H9 (cell line): Measurements from ENCODE around the gene HECW1. TPM values are rescaled to one million over a fixed set of nuclear protein-coding genes. Genes with fewer than 3 reads are reported as not detected.

Source experiments
- DNase-seq: peaks from one replicate; pipeline ENCODE4 v3.0.0-alpha.2; 2017
- H2AFZ ChIP-seq: one replicate; pipeline ENCODE4 v1.6.1; 2013; ENCODE audit warnings: mild to moderate bottlenecking, low read length, control low read depth, moderate library complexity
- H2AK5ac ChIP-seq: 2 replicates; pipeline ENCODE4 v1.6.1; 2013; ENCODE audit warnings: low read length, control low read depth, mixed read lengths; ENCODE audit not compliant: insufficient read length
- H2BK120ac ChIP-seq: one replicate; pipeline ENCODE4 v1.6.1; 2013; ENCODE audit warnings: low read depth, mild to moderate bottlenecking, low read length, control low read depth, inconsistent platforms; ENCODE audit not compliant: poor library complexity, severe bottlenecking
- H2BK12ac ChIP-seq: 2 replicates; pipeline ENCODE4 v1.6.1; 2013; ENCODE audit warnings: low read length, control low read depth, mixed read lengths, low read depth; ENCODE audit not compliant: insufficient read length
- H2BK15ac ChIP-seq: 2 replicates; pipeline ENCODE4 v1.6.1; 2013; ENCODE audit warnings: low read depth, low read length, control low read depth
- H2BK20ac ChIP-seq: one replicate; pipeline ENCODE4 v1.6.1; 2013; ENCODE audit warnings: low read depth, mild to moderate bottlenecking, low read length, control low read depth, inconsistent platforms; ENCODE audit not compliant: poor library complexity, severe bottlenecking
- H2BK5ac ChIP-seq: 2 replicates; pipeline ENCODE4 v1.6.1; 2013; ENCODE audit warnings: low read length, control low read depth, mixed read lengths; ENCODE audit not compliant: insufficient read length
- H3K14ac ChIP-seq: 2 replicates; pipeline ENCODE4 v1.6.1; 2013; ENCODE audit warnings: low read length, control low read depth; ENCODE audit not compliant: insufficient read depth
- H3K18ac ChIP-seq: 2 replicates; pipeline ENCODE4 v1.6.1; 2013; ENCODE audit warnings: low read depth, mild to moderate bottlenecking, mixed read lengths, low read length, control low read depth; ENCODE audit not compliant: insufficient read length
- H3K23ac ChIP-seq: 2 replicates; pipeline ENCODE4 v1.6.1; 2013; ENCODE audit warnings: low read length, control low read depth, mixed read lengths, low read depth; ENCODE audit not compliant: insufficient read length
- H3K23me2 ChIP-seq: 2 replicates; pipeline ENCODE4 v1.6.1; 2013; ENCODE audit warnings: low read depth, mild to moderate bottlenecking, mixed read lengths, low read length, control low read depth; ENCODE audit not compliant: insufficient read length, poor library complexity, severe bottlenecking
- H3K27ac ChIP-seq: 2 replicates; pipeline ENCODE4 v1.5.1; 2013; ENCODE audit warnings: low read length, control low read depth, mixed read lengths, low read depth; ENCODE audit not compliant: insufficient read length
- H3K27me3 ChIP-seq: 2 replicates; pipeline ENCODE4 v1.6.1; 2013; ENCODE audit warnings: low read length, control low read depth, inconsistent platforms; ENCODE audit not compliant: insufficient read depth
- H3K4ac ChIP-seq: 2 replicates; pipeline ENCODE4 v1.6.1; 2013; ENCODE audit warnings: low read depth, mild to moderate bottlenecking, control low read depth, inconsistent platforms, low read length, moderate library complexity
- H3K4me1 ChIP-seq: 2 replicates; pipeline ENCODE4 v1.6.1; 2013; ENCODE audit warnings: low read length, control low read depth, inconsistent platforms; ENCODE audit not compliant: insufficient read depth
- H3K4me2 ChIP-seq: 2 replicates; pipeline ENCODE4 v1.6.1; 2013; ENCODE audit warnings: low read length, control low read depth, mixed read lengths; ENCODE audit not compliant: insufficient read length, insufficient read depth
- H3K56ac ChIP-seq: 2 replicates; pipeline ENCODE4 v1.6.1; 2013; ENCODE audit warnings: low read depth, mild to moderate bottlenecking, mixed read lengths, low read length, control low read depth; ENCODE audit not compliant: insufficient read length
- H3K79me1 ChIP-seq: 2 replicates; pipeline ENCODE4 v1.6.1; 2013; ENCODE audit warnings: low read depth, mild to moderate bottlenecking, moderate library complexity, low read length, control low read depth, inconsistent platforms; ENCODE audit not compliant: insufficient read depth, poor library complexity, severe bottlenecking
- H3K79me2 ChIP-seq: 2 replicates; pipeline ENCODE4 v1.6.1; 2013; ENCODE audit warnings: low read length, control low read depth, inconsistent platforms; ENCODE audit not compliant: insufficient read depth
- H3K9ac ChIP-seq: 2 replicates; pipeline ENCODE4 v1.6.1; 2013; ENCODE audit warnings: low read length, control low read depth, mixed read lengths; ENCODE audit not compliant: insufficient read length; ENCODE audit errors: extremely low read depth
- H3K9me3 ChIP-seq: one replicate; pipeline ENCODE4 v1.6.1; 2013; ENCODE audit warnings: low read depth, low read length, inconsistent platforms; ENCODE audit not compliant: control insufficient read depth
- H3T11ph ChIP-seq: one replicate; pipeline ENCODE4 v1.6.1; 2013; ENCODE audit warnings: mild to moderate bottlenecking, low read length, control low read depth, inconsistent platforms
- H4K20me1 ChIP-seq: one replicate; pipeline ENCODE4 v1.6.1; 2013; ENCODE audit not compliant: control insufficient read depth, insufficient read length, insufficient read depth
- H4K5ac ChIP-seq: 2 replicates; pipeline ENCODE4 v1.6.1; 2013; ENCODE audit warnings: low read depth, mild to moderate bottlenecking, mixed read lengths, low read length, control low read depth; ENCODE audit not compliant: insufficient read length
- H4K8ac ChIP-seq: replicated peaks from 2 replicates; pipeline ENCODE4 v1.6.1; 2013; ENCODE audit warnings: low read length, control low read depth, mixed read lengths, low read depth; ENCODE audit not compliant: insufficient read length
- H4K91ac ChIP-seq: 2 replicates; pipeline ENCODE4 v1.6.1; 2013; ENCODE audit warnings: low read depth, mild to moderate bottlenecking, moderate library complexity, mixed read lengths, low read length, control low read depth; ENCODE audit not compliant: insufficient read length
- H3K27ac Mint-ChIP-seq, 3 experiments: 2 replicates in 2 of 3; 3 replicates in 1 of 3; pipeline ENCODE4 v1.8.0; 2020 to 2021; ENCODE audit warnings: mixed read lengths in 3 of 3, mild to moderate bottlenecking in 1 of 3, moderate library complexity in 1 of 3
- H3K27me3 Mint-ChIP-seq: 2 replicates; pipeline ENCODE4 v1.8.0; 2021; ENCODE audit warnings: low read depth, mild to moderate bottlenecking, moderate library complexity, mixed read lengths
- H3K36me3 Mint-ChIP-seq, 3 experiments: 2 replicates in 2 of 3; 3 replicates in 1 of 3; pipeline ENCODE4 v1.8.0; 2020 to 2021; ENCODE audit warnings: low read depth in 3 of 3, mixed read lengths in 3 of 3; ENCODE audit not compliant: insufficient read depth in 1 of 3
- H3K4me1 Mint-ChIP-seq, 2 experiments: 2 replicates each; pipeline ENCODE4 v1.8.0; 2020; ENCODE audit warnings: mixed read lengths in 2 of 2
- H3K4me3 Mint-ChIP-seq, 2 experiments: 2 replicates in 1 of 2; 3 replicates in 1 of 2; pipeline ENCODE4 v1.8.0; 2020 to 2021; ENCODE audit warnings: mild to moderate bottlenecking in 2 of 2, mixed read lengths in 2 of 2, moderate library complexity in 1 of 2
- H3K9me3 Mint-ChIP-seq, 2 experiments: 2 replicates in 1 of 2; 3 replicates in 1 of 2; pipeline ENCODE4 v1.8.0; 2020; ENCODE audit warnings: mild to moderate bottlenecking in 2 of 2, mixed read lengths in 2 of 2, moderate library complexity in 1 of 2
- CTCF ChIP-seq: fragments of 200-600 bp; sonication (generic); conservative IDR thresholded peaks from 3 replicates; pipeline ENCODE4 v1.8.0; 2021; ENCODE audit warnings: antibody characterized with exemption, mild to moderate bottlenecking
- WGBS: extraction: QIAGEN DNeasy Blood & Tissue Kit; methylation state at CpG from one replicate; pipeline ENCODE4 v1.1.7; 2013; ENCODE audit warnings: missing lambda C conversion rate, low lambda C conversion rate, mixed read lengths; ENCODE audit not compliant: insufficient read length; ENCODE audit errors: extremely low coverage; 5-methylcytosine and 5-hydroxymethylcytosine counted together
- total RNA-seq: library from RNA; stranded (reverse); gene quantifications from 2 replicates; pipeline ENCODE4 v1.2.1, GENCODE V29; 2021

Gene HECW1
- total RNA-seq, 1 experiment from 2014 or later, result 5.0 TPM

GRCh38 chr7:43195768-43196167 lies 83.3 kb downstream of the HECW1 start:
- H2BK5ac ChIP-seq, result no peak overlapping the region
- H2BK12ac ChIP-seq, result no peak overlapping the region
- H3K79me2 ChIP-seq, result no peaks in the 10 kb centered on the region
- no CpG with 5 or more reads among the region's 5 CpGs for WGBS
- no peak overlapping the region for H4K5ac ChIP-seq
- H3K4ac ChIP-seq, result no peak overlapping the region
- H3K14ac ChIP-seq, result no peak overlapping the region
- H4K20me1 ChIP-seq, result peaks cover 3% of the 10 kb centered on the region
- H3K9me3 ChIP-seq, result no peaks in the 10 kb centered on the region
- Mint-ChIP-seq H3K27me3 (no peaks in the 10 kb centered on the region), H3K4me1 (peaks cover 37 to 46% of the 10 kb centered on the region in 2 experiments), H3K4me3 (no peak overlapping the region), H3K27ac (no peak overlapping the region), H3K9me3 (no peaks in the 10 kb centered on the region), H3K36me3 (no peaks in the 10 kb centered on the region)
- no peak overlapping the region for H2AFZ ChIP-seq
- H3T11ph ChIP-seq, result no peak overlapping the region
- no peak overlapping the region for H3K23ac ChIP-seq
- TF ChIP-seq CTCF, result no peak
- no peak overlapping the region for H2BK120ac ChIP-seq
- H3K4me2 ChIP-seq, result no peak overlapping the region
- no peak for DNase-seq
- no peak overlapping the region for H4K8ac ChIP-seq
- no peak overlapping the region for H3K18ac ChIP-seq
- H2BK20ac ChIP-seq, result no peak overlapping the region
- peaks cover 17% of the 10 kb centered on the region; the same call in 1 of the 2 replicates for H3K4me1 ChIP-seq
- no peak overlapping the region for H3K9ac ChIP-seq
- no peaks in the 10 kb centered on the region for H3K79me1 ChIP-seq
- no peak overlapping the region for H3K56ac ChIP-seq
- H3K27me3 ChIP-seq, result no peaks in the 10 kb centered on the region
- H3K27ac ChIP-seq, result no peak overlapping the region
- H2AK5ac ChIP-seq, result no peak overlapping the region
- H4K91ac ChIP-seq, result no peak overlapping the region
- H2BK15ac ChIP-seq, result no peak overlapping the region
- no peaks in the 10 kb centered on the region for H3K23me2 ChIP-seq
